ENCODE results near the gene FAAP100.

DNA sequence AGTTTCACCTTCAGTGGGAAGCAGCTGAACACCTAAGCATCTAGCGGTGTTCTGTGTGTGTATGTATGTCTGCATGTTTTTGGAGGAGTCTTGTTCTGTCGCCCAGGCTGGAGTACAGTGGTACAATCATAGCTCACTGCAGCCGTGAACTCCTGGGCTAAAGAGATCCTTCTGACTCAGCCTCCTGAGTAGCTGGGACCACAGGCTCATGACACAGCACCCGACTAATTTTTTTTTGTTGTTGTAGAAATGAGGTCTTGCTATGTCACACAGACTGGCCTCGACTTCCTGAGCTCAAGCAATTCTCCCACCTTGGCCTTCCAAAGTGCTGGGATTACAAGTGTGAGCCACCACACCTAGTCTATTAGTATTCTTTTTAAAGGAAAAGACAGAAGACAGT is 30.2 kb upstream of the FAAP100 start:
- TF ChIP-seq, protein P1, sequence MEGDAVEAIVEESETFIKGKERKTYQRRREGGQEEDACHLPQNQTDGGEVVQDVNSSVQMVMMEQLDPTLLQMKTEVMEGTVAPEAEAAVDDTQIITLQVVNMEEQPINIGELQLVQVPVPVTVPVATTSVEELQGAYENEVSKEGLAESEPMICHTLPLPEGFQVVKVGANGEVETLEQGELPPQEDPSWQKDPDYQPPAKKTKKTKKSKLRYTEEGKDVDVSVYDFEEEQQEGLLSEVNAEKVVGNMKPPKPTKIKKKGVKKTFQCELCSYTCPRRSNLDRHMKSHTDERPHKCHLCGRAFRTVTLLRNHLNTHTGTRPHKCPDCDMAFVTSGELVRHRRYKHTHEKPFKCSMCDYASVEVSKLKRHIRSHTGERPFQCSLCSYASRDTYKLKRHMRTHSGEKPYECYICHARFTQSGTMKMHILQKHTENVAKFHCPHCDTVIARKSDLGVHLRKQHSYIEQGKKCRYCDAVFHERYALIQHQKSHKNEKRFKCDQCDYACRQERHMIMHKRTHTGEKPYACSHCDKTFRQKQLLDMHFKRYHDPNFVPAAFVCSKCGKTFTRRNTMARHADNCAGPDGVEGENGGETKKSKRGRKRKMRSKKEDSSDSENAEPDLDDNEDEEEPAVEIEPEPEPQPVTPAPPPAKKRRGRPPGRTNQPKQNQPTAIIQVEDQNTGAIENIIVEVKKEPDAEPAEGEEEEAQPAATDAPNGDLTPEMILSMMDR (optimal IDR thresholded peaks at IDR 0.05 in 1 of 3, IDR thresholded peaks at IDR 0.05 in 1 of 3, conservative IDR thresholded peaks at IDR 0.05 in 1 of 3; ENCODE audit: extremely low read depth in 1 of 3, insufficient read depth in 2 of 3, low read length in 3 of 3): no peak
- TF ChIP-seq EZH2 (IDR thresholded peaks at IDR 0.05; ENCODE audit: low read length): no peak
